Forelimb muscle (tissue), 1 donor: ENCODE results near the gene HCCS. TPM values are rescaled to one million over a fixed set of nuclear protein-coding genes. Genes with fewer than 3 reads are reported as not detected.

ENCODE experiments used
- polyA plus RNA-seq: library from polyadenylated mRNA; unstranded; fragments of 120-200 nt; gene quantifications from one replicate; pipeline ENCODE4 v1.2.1, GENCODE V29; 2013; ENCODE audit not compliant: insufficient read length

The HCCS gene
- polyA plus RNA-seq, 1 donor: 27.5 TPM

Other genes starting within 250 kb of the HCCS start
- not detected for gene AMELX, start 182.1 kb downstream of the HCCS start, polyA plus RNA-seq